GM12801 (cell line): ENCODE results near the gene KSR2.

Source experiments
- TF ChIP-seq, protein P1 (sequence below): IDR thresholded peaks from one replicate; pipeline ENCODE4 v1.5.1; 2011; ENCODE audit warnings: control low read depth; ENCODE audit not compliant: insufficient read length; ENCODE audit errors: extremely low read depth

Gene KSR2

DNA sequence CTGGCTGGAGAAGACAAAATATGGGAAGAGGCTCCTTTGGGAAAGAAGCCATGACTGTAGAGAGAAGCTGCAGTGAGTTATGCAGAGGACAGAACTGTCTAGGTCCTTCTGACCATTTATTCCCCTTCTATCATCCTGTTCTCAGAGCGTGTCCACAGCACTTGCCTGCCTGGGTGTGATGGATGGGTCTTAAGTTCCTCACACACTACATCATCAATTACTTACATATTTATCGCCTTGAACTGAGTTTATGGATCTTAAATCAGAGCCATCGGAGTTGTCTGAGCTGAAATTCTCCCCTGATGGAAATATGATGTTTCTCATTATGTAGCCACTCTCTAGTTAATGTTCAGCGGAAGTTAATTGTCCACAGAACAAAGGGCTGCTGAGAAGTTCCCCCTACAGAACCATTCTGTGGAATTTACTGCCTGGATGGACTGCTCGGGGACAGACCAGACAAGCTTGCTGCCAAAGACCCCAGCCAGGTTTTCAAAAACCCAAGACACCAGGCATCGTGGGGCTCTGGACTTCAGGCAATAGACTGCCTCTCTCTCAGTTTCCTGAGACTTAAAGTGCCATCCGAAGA lies 374.9 kb downstream of the KSR2 start:
- TF ChIP-seq, protein P1, sequence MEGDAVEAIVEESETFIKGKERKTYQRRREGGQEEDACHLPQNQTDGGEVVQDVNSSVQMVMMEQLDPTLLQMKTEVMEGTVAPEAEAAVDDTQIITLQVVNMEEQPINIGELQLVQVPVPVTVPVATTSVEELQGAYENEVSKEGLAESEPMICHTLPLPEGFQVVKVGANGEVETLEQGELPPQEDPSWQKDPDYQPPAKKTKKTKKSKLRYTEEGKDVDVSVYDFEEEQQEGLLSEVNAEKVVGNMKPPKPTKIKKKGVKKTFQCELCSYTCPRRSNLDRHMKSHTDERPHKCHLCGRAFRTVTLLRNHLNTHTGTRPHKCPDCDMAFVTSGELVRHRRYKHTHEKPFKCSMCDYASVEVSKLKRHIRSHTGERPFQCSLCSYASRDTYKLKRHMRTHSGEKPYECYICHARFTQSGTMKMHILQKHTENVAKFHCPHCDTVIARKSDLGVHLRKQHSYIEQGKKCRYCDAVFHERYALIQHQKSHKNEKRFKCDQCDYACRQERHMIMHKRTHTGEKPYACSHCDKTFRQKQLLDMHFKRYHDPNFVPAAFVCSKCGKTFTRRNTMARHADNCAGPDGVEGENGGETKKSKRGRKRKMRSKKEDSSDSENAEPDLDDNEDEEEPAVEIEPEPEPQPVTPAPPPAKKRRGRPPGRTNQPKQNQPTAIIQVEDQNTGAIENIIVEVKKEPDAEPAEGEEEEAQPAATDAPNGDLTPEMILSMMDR, result no peak

DNA sequence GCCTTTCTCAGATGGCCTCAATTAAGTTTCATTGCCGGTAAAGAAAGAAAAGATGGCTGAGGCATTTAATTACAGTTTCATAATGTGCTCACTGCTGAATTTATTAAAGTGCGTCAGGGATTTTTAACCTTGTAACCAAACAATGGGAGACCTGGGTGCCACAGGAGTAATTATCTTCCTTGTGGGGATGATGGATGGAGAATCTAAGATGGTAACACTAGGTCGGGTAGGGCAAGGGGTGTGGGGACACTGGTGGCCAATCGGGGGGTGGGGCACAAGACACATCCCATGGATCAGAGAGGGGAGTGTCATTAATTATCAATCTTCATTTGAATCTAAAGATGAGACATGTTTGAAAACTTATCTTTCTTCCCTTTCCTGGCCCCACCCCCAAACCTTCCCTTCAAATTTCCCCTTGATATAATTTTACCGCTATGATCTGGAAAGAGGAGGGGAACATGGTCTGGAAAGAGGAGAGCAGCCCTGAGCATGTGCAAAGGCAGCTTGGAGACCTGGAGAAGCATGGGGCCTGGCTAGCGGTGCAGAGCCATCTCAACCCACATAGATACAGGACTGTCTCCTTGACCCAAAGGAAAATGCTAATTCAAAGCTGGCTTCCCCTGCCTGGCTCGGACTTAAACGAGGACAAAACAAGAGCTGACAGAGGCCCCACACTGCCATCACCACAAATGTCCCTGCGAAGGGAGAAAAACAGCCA lies 376.0 kb downstream of the KSR2 start:
- TF ChIP-seq, protein P1, result no peak

DNA sequence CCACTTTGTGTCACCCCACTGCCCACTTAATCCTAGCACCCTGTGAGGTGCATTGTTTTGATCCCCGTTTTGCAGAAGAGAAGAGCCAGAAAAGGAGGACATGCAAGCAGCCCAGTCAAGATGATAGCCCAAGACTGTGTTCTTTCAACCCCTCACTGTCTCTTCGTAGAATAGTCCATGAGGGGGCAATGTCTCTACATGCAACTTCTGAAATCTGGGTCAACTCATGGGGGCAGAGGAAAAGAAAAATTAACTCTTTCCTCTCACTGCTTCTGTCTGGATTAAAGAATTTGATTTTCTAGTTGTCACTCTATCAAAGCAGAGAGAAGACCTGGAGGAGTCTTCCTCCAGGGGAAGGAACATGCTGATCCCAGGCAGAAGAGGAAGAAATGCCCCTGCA lies 377.8 kb downstream of the KSR2 start:
- TF ChIP-seq, protein P1, result no peak

DNA sequence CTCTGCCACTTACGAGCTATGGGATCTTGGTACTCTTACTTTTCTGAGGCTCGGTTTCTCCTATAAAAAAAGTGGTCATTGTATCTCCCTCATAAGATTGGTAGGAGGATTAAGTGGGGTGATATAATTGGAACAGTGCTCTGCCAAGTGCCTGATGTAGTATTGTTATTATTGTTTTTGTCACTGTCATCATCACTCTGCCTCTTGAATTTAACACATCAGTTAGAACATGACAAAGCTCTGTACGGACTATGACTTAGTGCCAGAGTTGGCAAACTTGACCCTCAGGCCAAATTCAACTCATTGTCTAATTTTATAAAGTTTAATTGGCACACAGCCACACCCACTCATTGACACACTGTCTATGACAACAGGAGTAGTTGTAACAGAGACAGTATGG lies 378.4 kb downstream of the KSR2 start:
- TF ChIP-seq, protein P1, result no peak

GRCh38 chr12:117589021-117589420 lies 379.8 kb downstream of the KSR2 start:
- TF ChIP-seq, protein P1, result no peak

DNA sequence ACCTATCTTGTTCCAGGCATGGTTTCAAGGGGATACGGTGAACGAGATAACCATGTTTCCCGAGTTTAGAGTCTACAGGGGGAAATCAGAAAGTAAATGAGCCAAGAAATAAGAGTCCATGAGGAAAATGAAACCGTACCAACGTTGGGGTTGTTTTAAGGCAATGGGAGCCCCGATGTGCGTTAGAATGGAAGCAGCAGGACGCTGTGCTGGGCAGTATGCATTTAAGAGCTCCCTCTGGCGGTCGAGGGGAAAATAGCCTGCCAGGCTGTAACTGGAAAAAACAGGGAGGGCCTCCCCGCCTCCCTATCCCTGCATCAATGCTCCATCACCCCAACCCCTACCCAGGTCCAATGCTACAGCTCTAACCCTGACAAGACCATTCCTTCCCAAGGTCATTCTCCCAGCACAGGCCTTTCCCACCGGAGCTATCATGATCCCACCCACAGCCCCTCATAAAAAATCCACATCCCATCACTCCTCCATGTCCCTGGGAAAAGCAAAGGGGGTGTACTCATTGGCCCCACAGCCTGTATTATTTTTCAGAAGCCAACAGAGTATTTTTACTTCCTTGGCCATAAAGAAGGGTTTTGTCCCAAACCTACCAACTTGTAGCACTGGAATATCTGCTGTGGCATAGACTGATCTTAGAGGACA lies 381.0 kb downstream of the KSR2 start:
- TF ChIP-seq, protein P1, result no peak

DNA sequence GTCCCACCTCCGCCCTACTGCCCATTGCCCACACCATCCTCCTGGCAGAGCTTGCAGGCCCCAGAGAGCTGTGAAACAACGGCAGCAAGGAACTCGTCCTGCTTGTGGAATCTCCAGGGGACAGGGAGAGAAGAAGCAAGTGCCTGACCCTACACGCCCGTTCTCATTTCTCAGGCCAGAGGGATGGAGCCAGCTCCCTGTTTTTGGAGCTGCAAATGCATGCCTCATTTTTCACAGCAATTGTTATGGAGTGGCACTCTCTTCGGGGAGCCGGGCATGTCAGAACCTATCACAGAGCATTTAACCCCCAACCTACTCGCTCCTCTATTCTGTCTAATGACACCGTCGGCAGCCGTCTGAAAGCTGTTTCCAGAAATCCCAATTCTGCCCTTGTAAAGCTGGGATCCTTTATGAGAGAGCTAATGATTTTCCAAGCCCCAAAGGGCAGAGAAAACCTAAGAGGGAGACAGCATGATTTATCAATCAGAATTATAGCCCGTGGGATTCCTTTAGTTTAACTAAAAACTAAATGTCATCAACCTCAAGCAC lies 385.0 kb downstream of the KSR2 start:
- TF ChIP-seq, protein P1, result no peak
